Ramos (cell line): ENCODE data around the gene DNM3.
"Not testable (repeated sequence)": the region's sequence is repeated elsewhere in the genome, so short reads cannot be mapped to it uniquely, and the experiment has no call there.

Experiments used
- in situ Hi-C: fragments of 300-500 bp; cut with MboI; formaldehyde crosslinking; loops from one replicate; pipeline ENCODE4 v1.14.3; 2022; ENCODE audit warnings: low sequenced_read_pairs; ENCODE audit not compliant: unreplicated experiment

The DNM3 gene

GRCh38 chr1:172359491-172359999 is 518.2 kb downstream of the DNM3 start:
- in situ Hi-C loops: no loop called here

- in situ Hi-C loops: no loop called here
These were observed 519.2 kb downstream of the DNM3 start for GRCh38 chr1:172360511-172360910.

DNA sequence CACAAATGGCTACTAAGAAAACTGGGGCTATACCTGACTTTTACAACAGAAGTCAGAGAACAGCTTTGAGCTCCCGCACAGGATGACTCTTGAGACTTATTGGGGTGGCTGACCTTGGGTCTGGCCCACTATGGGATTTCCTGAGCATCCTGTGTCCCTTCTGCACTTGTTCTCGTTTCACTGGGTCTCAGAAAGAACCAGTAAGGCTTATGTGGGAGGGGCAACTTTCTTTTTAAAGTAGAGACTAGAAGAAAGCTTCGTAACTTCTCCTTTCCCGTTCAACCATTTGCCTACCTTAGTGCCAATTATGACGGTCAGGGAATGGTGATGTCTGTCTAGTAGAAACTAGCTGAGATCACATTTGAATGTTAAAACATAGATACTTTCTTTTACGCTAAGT is 519.7 kb downstream of the DNM3 start:
- in situ Hi-C loops: no loop called here

DNA sequence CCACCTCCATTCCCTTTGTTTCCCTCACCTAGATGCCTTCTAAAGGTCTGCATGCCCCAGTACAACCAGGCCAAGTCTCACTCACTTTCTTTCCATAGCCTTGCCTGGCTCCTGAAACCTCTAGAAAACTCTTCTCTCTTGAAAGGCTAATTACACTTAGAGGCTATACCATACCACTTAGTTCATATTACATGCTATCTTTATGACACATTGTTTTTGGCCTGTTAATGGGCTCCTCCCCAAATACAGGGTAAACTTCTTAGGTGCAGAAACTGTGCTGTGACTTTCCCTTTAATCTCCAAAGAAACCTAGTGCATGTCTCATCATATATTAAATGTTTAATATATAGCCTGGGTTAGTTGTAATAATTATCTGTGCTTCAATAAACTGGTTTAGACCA is 522.6 kb downstream of the DNM3 start:
- in situ Hi-C loops: no loop called here

GRCh38 chr1:172371646-172372045 is 530.3 kb downstream of the DNM3 start:
- in situ Hi-C loops: not testable (repeated sequence)

DNA sequence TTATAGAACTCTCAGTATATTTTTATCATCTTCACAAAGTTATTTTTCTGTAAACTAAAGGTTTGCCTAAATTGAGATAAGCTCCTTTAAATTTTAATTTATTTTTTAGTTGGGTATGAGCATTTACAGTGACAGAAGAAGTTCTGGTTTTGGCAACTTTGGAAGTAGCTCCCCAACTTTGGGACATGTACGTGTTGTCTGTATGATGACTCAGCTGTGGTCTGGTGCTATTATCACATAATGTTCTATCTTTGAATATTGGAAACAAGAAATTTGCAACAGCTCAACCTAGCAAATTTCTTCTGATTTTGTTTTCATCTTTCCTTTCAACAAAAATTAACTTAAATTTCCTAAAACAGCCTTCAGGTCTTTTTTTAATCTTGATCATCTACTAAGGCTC is 532.6 kb downstream of the DNM3 start:
- in situ Hi-C loops: no loop called here

DNA sequence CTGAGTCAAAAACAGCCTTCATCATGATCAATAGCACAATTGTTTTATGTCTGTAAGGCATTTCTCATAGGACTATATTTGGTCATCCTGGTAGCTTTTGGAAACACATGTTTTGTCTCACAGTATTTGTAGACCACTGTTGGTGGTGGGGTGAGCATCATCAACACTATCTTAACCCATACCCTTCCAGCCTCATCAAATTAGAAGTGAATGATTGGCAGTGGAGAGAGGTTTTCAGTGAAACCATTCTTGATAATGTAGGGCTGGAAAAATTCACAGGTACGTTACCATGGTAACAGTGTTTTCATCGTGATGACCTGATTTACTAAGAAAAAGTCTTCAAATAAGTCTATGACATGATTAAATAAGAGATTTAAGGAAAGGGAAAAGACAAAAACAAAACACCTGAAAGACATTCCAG is 533.9 kb downstream of the DNM3 start:
- in situ Hi-C loops: loop anchor here (25.0 kb wide), 1 partner anchor 588 kb away; the partner anchor contains the start of gene METTL13

DNA sequence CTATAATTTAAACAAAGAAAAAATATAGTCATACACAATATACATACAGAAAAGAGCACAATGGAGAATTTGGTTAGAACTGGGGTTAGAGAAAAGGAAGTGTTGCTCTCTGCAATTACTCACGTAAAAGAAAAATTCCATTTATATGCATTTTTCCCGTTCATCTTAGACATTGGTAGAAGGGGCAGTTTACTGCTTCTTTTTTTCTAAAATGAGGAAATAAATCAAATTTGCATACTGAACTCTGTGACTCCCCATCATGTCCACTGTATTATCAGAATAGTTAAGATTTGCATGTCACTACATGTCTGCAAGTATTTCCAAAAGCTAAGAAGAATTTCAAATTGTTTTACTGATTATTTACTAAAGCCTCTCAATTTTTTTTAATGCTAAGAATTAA is 535.1 kb downstream of the DNM3 start:
- in situ Hi-C loops: loop anchor here (25.0 kb wide), 1 partner anchor 589 kb away; the partner anchor contains the start of gene METTL13

DNA sequence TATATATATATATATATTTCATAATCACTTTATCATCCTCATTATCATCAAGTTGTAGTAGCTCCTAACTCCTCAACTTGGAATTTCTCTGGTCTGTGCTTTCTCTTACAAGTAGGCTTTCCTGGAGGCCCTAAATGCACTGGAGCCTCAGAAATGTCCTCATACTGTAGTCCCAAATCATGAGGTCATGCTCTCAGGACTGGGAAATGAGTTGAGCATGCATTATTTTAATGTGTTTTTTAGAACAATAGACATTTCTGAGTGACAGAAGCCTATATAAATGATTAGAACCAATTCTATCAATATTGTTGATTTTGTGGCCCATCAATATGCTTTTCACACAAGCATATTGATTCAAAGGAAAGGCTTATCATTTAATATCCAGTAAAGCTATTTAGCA is 536.3 kb downstream of the DNM3 start:
- in situ Hi-C loops: loop anchor here (25.0 kb wide), 1 partner anchor 590 kb away; the partner anchor contains the start of gene METTL13

DNA sequence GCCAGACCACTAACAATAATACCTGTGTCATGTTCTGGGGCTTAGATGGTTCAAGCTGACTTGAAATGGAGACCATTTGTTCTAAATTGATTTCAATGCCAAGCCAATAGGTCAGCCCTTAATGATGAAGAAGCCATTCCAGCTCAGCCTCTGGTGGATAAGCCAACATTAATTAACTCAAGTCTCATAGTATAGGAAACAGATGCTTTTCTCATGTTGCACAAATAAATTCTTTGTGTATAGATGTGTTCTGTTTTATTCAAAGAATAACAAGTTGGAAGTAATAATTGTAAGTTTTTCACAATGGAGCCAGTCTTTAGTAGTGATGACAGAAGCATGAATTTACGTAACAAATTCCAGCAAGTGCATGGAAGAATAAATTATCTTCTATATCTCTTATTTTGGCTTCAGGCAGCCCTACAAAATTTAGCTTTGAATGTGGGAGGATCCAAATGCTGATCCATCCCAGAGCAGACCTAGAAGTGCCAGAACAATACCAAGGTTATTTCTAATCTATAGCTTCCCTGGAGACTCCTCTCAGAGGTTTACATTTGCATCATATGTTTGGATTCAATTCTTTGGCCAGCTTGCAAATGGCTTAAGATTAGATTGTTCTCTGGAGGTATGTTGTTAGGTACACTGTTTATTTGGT is 536.9 kb downstream of the DNM3 start:
- in situ Hi-C loops: loop anchor here (25.0 kb wide), 1 partner anchor 591 kb away; the partner anchor contains the start of gene METTL13

DNA sequence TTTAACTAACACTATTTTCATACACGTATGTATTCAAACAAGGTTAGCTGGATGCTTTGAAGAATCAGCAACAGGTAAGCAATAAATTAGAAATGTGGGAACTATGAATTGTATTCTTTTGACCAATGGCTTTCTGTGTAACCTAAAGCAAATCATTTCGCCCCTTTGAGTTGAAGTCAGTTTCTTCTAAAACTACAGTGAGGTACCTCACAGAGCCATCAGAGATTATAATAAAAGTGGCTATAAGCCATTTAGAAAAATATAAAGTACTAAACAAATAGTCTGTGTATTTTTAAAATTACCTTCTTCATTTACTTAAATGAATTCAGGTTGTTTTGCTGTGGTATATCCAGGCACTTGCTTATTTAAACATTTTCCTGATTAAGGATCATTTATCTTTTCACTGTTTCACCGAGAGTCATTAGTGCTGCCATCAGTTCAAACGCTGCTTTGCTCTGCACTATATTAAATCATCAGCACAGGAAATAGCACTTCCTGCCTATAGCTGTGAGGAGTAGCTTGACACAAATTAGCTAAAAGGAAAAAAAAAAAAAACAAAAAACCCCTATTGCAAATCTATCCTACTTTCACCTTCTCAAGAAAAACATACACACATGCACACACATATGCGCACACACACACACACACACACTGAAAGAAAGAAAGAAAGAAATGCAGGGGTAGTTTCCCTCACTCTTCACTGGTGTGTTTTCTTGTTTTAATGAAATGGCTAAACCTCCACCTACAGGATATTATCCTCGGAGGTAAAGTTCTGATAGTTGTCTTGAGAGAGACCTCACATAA is 539.3 kb downstream of the DNM3 start:
- in situ Hi-C loops: loop anchor here (25.0 kb wide), 1 partner anchor 593 kb away; the partner anchor contains the start of gene METTL13

DNA sequence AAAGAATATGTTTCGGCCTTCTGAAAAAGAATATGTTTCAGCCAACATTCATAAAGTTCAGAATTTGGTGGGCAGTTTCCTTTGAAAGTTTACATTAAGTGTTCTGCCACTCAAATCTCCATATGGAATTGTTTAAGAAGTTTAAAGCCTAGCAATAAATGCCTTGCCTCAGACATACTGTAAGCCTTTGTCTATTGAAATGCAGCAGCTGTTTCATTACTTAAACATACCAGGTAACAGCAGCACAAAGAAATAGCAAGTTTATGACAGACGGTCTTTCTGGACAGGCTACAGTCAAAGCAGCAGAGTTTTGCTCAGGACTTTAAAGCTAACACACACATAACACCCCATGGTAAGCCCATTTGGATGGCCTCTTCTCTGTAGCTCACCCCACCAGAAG is 540.6 kb downstream of the DNM3 start:
- in situ Hi-C loops: loop anchor here (25.0 kb wide), 1 partner anchor 595 kb away; the partner anchor contains the start of gene METTL13

DNA sequence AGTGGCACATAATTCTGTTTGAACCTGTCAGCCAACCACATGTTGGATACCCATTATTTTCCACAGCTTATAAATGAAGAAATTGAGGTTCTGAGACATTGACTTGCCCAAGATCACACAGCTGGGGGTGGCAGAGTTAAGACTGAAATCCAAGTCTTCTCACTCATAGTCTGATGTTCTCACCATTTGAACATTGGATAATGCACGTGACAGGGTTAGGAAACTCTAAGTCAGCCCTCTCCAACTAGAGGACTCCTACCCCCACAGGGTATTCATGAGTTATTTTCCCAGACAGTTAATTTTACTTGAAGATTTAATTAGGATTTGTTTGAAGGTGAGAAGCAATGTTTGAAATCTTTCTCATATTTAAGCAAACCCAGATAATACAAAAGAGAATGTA is 541.1 kb downstream of the DNM3 start:
- in situ Hi-C loops: loop anchor here (25.0 kb wide), 1 partner anchor 595 kb away; the partner anchor contains the start of gene METTL13

DNA sequence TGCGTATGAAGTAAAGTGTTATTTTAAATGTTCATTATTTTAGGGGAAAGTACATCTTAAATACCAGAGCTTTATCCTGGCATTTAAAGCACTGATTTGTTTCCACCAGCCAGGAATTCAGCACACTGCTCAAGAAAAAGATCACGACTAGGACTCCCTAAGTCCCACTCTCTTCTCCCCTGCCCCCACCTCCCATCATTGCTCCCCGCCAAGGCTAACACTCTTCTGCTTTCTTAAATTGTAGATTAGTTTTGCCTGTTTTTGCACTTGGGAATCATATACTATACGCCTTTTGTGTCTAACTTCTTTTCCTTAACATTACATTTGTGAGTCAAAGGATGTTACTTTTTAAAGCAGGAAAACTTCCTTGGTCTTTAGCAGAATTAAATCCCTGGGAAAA is 541.7 kb downstream of the DNM3 start:
- in situ Hi-C loops: loop anchor here (25.0 kb wide), 1 partner anchor 596 kb away; the partner anchor contains the start of gene METTL13

DNA sequence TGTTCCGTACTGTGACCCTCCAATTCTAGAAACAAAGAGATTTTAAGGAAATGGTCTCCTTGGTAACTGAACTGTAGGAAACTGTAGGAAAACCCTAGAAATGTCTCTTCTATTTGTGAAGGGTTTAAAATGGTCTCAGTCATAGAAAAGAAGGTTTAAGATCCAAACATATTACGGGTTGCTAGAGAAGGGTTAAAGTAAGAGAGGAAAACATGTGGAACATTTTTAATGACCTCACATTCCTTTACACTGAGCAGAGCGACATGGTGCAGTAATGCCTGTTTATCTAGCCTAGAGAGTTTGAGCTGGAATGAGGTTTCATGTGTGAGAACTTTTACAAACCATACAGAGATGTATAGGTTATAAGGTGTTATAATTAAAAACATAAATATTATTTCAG is 542.2 kb downstream of the DNM3 start:
- in situ Hi-C loops: loop anchor here (25.0 kb wide), 1 partner anchor 596 kb away; the partner anchor contains the start of gene METTL13

DNA sequence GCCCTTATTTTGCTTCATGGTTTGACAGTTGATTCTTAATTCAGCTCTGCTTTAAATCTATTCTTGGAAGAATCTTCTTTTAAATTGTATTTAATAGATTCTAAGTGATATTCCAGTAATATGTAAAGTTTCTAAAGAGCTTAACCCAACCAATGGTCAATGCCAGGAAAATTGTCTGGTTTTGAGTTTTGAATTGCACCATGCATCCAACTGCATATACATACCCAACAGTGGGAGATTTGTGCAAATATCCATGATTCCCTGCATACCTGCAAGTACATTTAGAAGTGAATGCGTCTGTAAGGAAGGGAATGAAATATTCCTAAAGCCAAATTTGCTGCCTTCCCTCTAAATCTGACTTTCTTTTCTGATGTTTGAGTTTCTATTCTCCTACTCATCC is 543.4 kb downstream of the DNM3 start:
- in situ Hi-C loops: loop anchor here (25.0 kb wide), 1 partner anchor 597 kb away; the partner anchor contains the start of gene METTL13

DNA sequence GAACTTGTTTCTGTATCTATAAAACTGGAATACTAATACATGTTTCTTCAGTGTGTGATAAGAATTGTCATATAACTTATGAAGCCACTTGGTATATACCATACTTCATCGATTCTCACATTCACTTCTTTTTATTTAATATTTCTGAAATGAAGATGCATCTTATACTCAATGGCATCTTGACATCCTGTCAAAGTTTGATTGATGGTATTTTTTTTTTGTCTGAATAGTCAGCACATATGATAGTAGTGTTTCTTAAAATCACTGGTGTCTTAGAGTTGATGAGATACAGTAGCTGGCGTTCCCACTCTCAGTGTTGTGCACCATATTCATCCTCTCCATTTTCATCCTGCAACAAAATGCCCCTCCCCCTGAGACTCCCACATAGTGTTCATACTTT is 544.7 kb downstream of the DNM3 start:
- in situ Hi-C loops: loop anchor here (25.0 kb wide), 1 partner anchor 599 kb away; the partner anchor contains the start of gene METTL13

GRCh38 chr1:172388490-172388889 is 547.2 kb downstream of the DNM3 start:
- in situ Hi-C loops: loop anchor here (25.0 kb wide), 1 partner anchor 601 kb away; the partner anchor contains the start of gene METTL13

DNA sequence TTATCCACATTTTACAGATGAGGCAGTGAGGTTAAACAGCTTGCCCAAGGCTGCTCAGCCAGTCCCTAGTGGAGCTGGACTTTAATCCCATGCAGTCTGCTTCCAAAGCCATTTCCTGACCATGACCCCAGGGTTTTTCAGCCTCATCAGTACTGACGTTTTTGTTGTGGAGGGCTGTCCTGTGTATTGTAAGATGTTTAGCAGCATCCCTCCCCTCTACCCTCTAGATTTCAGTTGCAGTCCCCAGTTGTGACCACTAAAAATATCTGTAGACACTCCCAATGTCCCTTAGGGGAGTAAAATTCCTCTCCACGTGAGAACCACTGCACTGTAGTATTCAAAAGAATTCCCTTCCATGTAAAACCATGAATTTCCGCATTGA is 549.0 kb downstream of the DNM3 start:
- in situ Hi-C loops: loop anchor here (25.0 kb wide), 1 partner anchor 603 kb away; the partner anchor contains the start of gene METTL13
